Duodenal mucosa (tissue), 2 donors: ENCODE results near the gene RNF150.
"Not testable (repeated sequence)": the region's sequence is repeated elsewhere in the genome, so short reads cannot be mapped to it uniquely, and the experiment has no call there.

Source experiments
- H3K27ac ChIP-seq: one replicate; pipeline ENCODE4 v1.7.0; 2013; ENCODE audit warnings: low read depth, low read length
- H3K27me3 ChIP-seq, 2 donors: one replicate each; pipeline ENCODE4 v1.7.0; 2013; ENCODE audit warnings: low read length in 2 of 2, control low read depth in 1 of 2; ENCODE audit not compliant: insufficient read depth in 2 of 2, control insufficient read depth in 1 of 2
- H3K36me3 ChIP-seq, 2 donors: one replicate each; pipeline ENCODE4 v1.7.0; 2013; ENCODE audit warnings: low read length in 2 of 2, control low read depth in 1 of 2; ENCODE audit not compliant: insufficient read depth in 2 of 2, control insufficient read depth in 1 of 2
- H3K4me1 ChIP-seq, 2 donors: one replicate each; pipeline ENCODE4 v1.7.0; 2013; ENCODE audit warnings: low read length in 2 of 2, control low read depth in 1 of 2; ENCODE audit not compliant: insufficient read depth in 2 of 2, control insufficient read depth in 1 of 2
- H3K4me3 ChIP-seq, 2 donors: one replicate each; pipeline ENCODE4 v1.7.0; 2013; ENCODE audit warnings: low read length in 2 of 2, low read depth in 1 of 2
- H3K9ac ChIP-seq, 2 donors: one replicate each; pipeline ENCODE4 v1.7.0; 2013; ENCODE audit warnings: low read length in 2 of 2, low read depth in 1 of 2
- H3K9me3 ChIP-seq, 2 donors: one replicate each; pipeline ENCODE4 v1.7.0; 2013; ENCODE audit warnings: low read length in 2 of 2, control low read depth in 1 of 2; ENCODE audit not compliant: control insufficient read depth in 1 of 2

The RNF150 gene

GRCh38 chr4:141133146-141133998, at the start of gene RNF150:
Gene RNF150 (minus strand): TSS chr4:141133469.
- peak within 1 kb of the TSS in 1 of 2 donors; percentile 17 for H3K9ac ChIP-seq
- no peak within 1 kb of the TSS for H3K27ac ChIP-seq
- H3K4me1 ChIP-seq, result peaks cover 5% of the 10 kb centered on the region in 2 donors
- no peaks in the 10 kb centered on the region for H3K36me3 ChIP-seq
- peaks cover 32 to 41% of the 10 kb centered on the region in 2 donors for H3K27me3 ChIP-seq
- no peaks in the 10 kb centered on the region for H3K9me3 ChIP-seq
- H3K4me3 ChIP-seq, result peak within 1 kb of the TSS; percentile 61 to 66

GRCh38 chr4:141180991-141181761, 47.9 kb upstream of the RNF150 start:
- H3K9me3 ChIP-seq, result no peaks in the 10 kb centered on the region
- no peaks in the 10 kb centered on the region for H3K27me3 ChIP-seq
- no peak overlapping the region for H3K27ac ChIP-seq
- H3K4me1 ChIP-seq, result no peaks in the 10 kb centered on the region
- H3K4me3 ChIP-seq, result no peak overlapping the region
- H3K9ac ChIP-seq, result no peak overlapping the region
- H3K36me3 ChIP-seq, result no peaks in the 10 kb centered on the region

DNA sequence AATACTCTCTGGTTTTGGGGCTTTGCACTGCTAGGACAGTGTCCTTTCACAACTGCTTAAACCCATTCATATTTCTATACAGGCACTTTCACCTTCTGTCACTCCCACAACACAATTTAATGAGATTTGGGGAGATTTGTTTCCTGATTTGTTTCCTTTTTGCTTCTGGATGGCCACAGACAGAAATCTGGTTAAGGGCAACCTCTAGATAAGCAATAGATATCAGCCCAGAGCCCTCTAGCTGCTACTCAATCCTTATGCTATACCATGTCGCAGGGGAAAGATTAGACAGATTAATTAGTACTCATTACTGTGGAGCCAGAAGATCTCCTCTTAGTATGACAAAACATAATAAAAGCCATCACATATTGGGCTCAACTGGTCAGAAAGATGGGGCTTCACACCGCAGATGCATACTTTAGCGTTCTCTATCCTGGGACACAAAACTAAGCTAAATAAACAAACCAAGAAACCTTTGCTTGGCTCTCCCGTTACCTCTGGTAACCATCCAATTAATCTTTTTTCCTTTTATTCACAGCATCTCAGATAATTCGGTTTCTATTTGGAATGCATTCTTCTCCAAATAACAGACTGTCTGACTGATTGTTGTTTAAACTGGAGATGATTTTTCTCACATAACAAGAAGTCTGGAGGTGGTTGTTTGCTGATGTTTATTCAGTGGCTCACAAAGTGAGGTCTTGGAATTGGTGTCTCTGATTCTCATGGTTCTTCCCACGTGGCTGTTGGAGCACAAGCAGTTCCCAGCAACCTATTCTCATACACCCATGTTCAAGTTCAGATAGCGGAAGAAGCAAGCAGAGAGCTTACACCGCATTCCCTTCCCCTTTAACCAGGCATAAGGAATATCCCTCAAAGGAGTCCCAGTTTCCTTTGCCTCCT, 46.5 kb upstream of the RNF150 start:
- no peaks in the 10 kb centered on the region for H3K4me1 ChIP-seq
- no peak overlapping the region for H3K4me3 ChIP-seq
- H3K27ac ChIP-seq, result no peak overlapping the region
- H3K27me3 ChIP-seq, result peaks cover 0 to 3% of the 10 kb centered on the region in 2 donors
- no peaks in the 10 kb centered on the region for H3K9me3 ChIP-seq
- no peak overlapping the region for H3K9ac ChIP-seq
- no peaks in the 10 kb centered on the region for H3K36me3 ChIP-seq

- Histone ChIP-seq H3K27ac (no peak overlapping the region), H3K27me3 (peaks cover 0 to 3% of the 10 kb centered on the region in 2 donors), H3K36me3 (no peaks in the 10 kb centered on the region), H3K4me3 (no peak overlapping the region), H3K4me1 (no peaks in the 10 kb centered on the region), H3K9me3 (no peaks in the 10 kb centered on the region), H3K9ac (no peak overlapping the region)
Observed at GRCh38 chr4:141177171-141177570, 43.9 kb upstream of the RNF150 start.

DNA sequence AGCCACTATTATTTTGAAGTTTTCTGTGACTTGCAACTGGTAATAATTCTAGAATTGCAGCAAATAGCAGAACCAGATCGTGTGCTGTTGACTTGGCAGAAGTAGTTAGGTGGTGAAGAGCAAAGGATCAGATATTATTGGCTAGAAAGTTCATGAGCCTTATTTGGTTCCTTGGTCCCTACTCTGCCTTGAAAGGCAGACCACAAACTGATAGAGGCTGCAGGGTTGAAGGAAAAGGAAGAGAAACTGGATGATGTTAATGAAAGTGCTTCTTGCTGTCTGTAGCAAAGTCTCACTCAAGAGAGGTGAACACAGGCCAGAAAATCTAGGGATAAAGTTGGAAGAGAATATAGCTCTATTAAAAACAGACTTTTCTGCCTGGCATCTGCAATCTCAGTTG, 41.2 kb upstream of the RNF150 start:
- H3K9me3 ChIP-seq, result no peaks in the 10 kb centered on the region
- no peak overlapping the region for H3K4me3 ChIP-seq
- no peak overlapping the region for H3K9ac ChIP-seq
- H3K36me3 ChIP-seq, result no peaks in the 10 kb centered on the region
- peaks cover 0 to 3% of the 10 kb centered on the region in 2 donors for H3K27me3 ChIP-seq
- H3K27ac ChIP-seq, result no peak overlapping the region
- H3K4me1 ChIP-seq, result no peaks in the 10 kb centered on the region

- Histone ChIP-seq H3K9me3 (no peaks in the 10 kb centered on the region), H3K36me3 (no peaks in the 10 kb centered on the region), H3K9ac (no peak overlapping the region), H3K4me1 (no peaks in the 10 kb centered on the region), H3K4me3 (no peak overlapping the region), H3K27me3 (peaks cover 0 to 3% of the 10 kb centered on the region in 2 donors), H3K27ac (no peak overlapping the region)
Observed at GRCh38 chr4:141170671-141171070, 37.4 kb upstream of the RNF150 start.

DNA sequence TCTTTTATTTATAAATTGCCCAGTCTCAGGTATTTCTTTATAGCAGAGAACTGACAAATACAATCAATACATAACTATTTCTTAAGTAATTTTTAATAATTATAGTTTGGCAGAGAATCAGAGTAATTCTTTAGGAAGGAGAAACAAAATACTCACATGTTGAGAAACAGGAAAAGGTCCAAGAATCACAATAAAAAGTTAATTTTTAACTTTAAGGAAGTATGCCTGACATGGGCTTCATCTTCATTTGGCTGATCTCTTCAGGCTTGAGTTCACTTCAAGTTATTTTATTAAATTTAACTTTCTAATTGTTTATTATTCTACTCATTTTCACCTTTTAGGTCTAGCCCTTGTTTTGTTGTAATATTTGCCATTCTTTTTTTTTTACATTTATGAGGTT, 36.1 kb upstream of the RNF150 start:
- Histone ChIP-seq H3K9ac (no peak overlapping the region), H3K9me3 (no peaks in the 10 kb centered on the region), H3K27ac (no peak overlapping the region), H3K36me3 (no peaks in the 10 kb centered on the region), H3K27me3 (no peaks in the 10 kb centered on the region), H3K4me3 (no peak overlapping the region), H3K4me1 (no peaks in the 10 kb centered on the region)

GRCh38 chr4:141165001-141165400, 31.7 kb upstream of the RNF150 start:
- not testable (repeated sequence) for H3K27ac ChIP-seq, H3K9ac ChIP-seq, H3K36me3 ChIP-seq, H3K9me3 ChIP-seq, H3K27me3 ChIP-seq, H3K4me3 ChIP-seq, H3K4me1 ChIP-seq

- H3K27me3 ChIP-seq, result no peaks in the 10 kb centered on the region
- H3K9ac ChIP-seq, result no peak overlapping the region
- no peak overlapping the region for H3K27ac ChIP-seq
- H3K36me3 ChIP-seq, result no peaks in the 10 kb centered on the region
- H3K9me3 ChIP-seq, result no peaks in the 10 kb centered on the region
- no peak overlapping the region for H3K4me3 ChIP-seq
- H3K4me1 ChIP-seq, result no peaks in the 10 kb centered on the region
Observed at GRCh38 chr4:141159027-141159426, 25.8 kb upstream of the RNF150 start.
